Gastroesophageal sphincter (tissue), 3 donors: ENCODE data around the gene ZNF821.

Experiments
- POLR2A ChIP-seq, 2 donors: fragments of 450-650 bp; IDR thresholded peaks; one replicate each; pipeline ENCODE4 v1.6.1; 2017; ENCODE audit warnings: antibody characterized with exemption in 2 of 2, mild to moderate bottlenecking in 2 of 2, moderate library complexity in 1 of 2
- TF ChIP-seq, protein P1 (sequence below), 4 experiments: fragments of 200-600 bp in 2 of 4; fragments of 450-650 bp in 2 of 4; sonication (generic) in 1 of 4; IDR thresholded peaks; one replicate each; pipeline ENCODE4 v1.5.1; 2017 to 2019; ENCODE audit warnings: antibody characterized with exemption in 4 of 4, mild to moderate bottlenecking in 2 of 4, moderate library complexity in 2 of 4

DNA sequence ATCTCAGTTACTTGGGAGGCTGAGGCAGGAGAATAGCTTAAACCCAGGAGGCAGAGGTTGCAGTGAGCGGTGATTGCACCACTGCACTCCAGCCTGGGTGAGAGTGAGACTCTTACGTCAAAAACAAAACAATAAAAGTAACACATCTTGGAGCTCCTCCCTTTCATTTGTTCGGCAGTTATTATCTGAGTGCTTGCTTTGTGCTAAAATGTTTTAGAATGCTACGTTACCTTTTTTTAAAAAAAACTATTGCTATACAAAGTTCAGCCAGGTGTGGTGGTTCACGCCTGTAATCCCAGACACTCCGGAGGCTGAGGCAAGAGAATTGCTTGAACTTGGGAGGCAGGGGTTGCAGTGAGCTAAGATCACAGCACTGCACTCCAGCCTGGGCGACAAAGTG lies 27.1 kb upstream of the ZNF821 start:
- TF ChIP-seq POLR2A (IDR thresholded peaks at IDR 0.05), result no peak
- TF ChIP-seq, protein P1, sequence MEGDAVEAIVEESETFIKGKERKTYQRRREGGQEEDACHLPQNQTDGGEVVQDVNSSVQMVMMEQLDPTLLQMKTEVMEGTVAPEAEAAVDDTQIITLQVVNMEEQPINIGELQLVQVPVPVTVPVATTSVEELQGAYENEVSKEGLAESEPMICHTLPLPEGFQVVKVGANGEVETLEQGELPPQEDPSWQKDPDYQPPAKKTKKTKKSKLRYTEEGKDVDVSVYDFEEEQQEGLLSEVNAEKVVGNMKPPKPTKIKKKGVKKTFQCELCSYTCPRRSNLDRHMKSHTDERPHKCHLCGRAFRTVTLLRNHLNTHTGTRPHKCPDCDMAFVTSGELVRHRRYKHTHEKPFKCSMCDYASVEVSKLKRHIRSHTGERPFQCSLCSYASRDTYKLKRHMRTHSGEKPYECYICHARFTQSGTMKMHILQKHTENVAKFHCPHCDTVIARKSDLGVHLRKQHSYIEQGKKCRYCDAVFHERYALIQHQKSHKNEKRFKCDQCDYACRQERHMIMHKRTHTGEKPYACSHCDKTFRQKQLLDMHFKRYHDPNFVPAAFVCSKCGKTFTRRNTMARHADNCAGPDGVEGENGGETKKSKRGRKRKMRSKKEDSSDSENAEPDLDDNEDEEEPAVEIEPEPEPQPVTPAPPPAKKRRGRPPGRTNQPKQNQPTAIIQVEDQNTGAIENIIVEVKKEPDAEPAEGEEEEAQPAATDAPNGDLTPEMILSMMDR (IDR thresholded peaks at IDR 0.05), result no peak
